OCI-LY7 (cell line): ENCODE data around the gene ZCCHC8.

Experiments
- CTCF ChIP-seq: fragments of 200-600 bp; sonication (generic); conservative IDR thresholded peaks from 2 replicates; pipeline ENCODE4 v1.5.1; 2014; ENCODE audit warnings: mild to moderate bottlenecking, antibody characterized with exemption, low read length, moderate library complexity, mixed read lengths
- EZH2phosphoT487 ChIP-seq: fragments of 200-600 bp; sonication (generic); IDR thresholded peaks from 2 replicates; pipeline ENCODE4 v1.6.1; 2018; ENCODE audit warnings: low read depth, borderline replicate concordance, mild to moderate bottlenecking, mixed run types, antibody characterized with exemption, low read length, moderate library complexity, mixed read lengths

- no peak for TF ChIP-seq CTCF
- no peak for TF ChIP-seq EZH2phosphoT487
Measured at GRCh38 chr12:122495258-122495657, 5.5 kb downstream of the ZCCHC8 start.
